Liver (tissue), 9 donors: Measurements from ENCODE around the gene GRIFIN. TPM values are rescaled to one million over a fixed set of nuclear protein-coding genes. Genes with fewer than 3 reads are reported as not detected.

Experiments
- DNase-seq: peaks from one replicate; pipeline ENCODE4 v3.0.0-alpha.2; 2017; ENCODE audit warnings: low spot score
- H3K27ac ChIP-seq, 2 donors: one replicate each; pipeline ENCODE4 v1.7.0; 2013; ENCODE audit warnings: inconsistent platforms in 2 of 2, low read length in 2 of 2, control low read depth in 1 of 2, low read depth in 1 of 2, mild to moderate bottlenecking in 1 of 2
- H3K27me3 ChIP-seq, 4 donors: one replicate each; pipeline versions ENCODE4 v1.6.1 to v1.7.0; 2013; ENCODE audit warnings: low read length in 3 of 4, inconsistent platforms in 1 of 4, mild to moderate bottlenecking in 1 of 4, moderate library complexity in 1 of 4; ENCODE audit not compliant: control insufficient read depth in 4 of 4, insufficient read depth in 4 of 4
- H3K36me3 ChIP-seq, 4 donors: one replicate each; pipeline versions ENCODE4 v1.6.1 to v1.7.0; 2013; ENCODE audit warnings: low read length in 3 of 4, mild to moderate bottlenecking in 3 of 4, low read depth in 1 of 4, moderate library complexity in 1 of 4; ENCODE audit not compliant: control insufficient read depth in 4 of 4, insufficient read depth in 3 of 4
- H3K4me1 ChIP-seq, 4 donors: one replicate each; pipeline versions ENCODE4 v1.6.1 to v1.7.0; 2013; ENCODE audit warnings: low read length in 3 of 4, mild to moderate bottlenecking in 3 of 4, moderate library complexity in 1 of 4; ENCODE audit not compliant: control insufficient read depth in 4 of 4, insufficient read depth in 4 of 4
- H3K4me3 ChIP-seq, 3 donors: one replicate each; pipeline versions ENCODE4 v1.6.1 to v1.7.0; 2013; ENCODE audit warnings: low read length in 3 of 3, control low read depth in 1 of 3, low read depth in 1 of 3, mild to moderate bottlenecking in 1 of 3
- H3K9ac ChIP-seq, 2 donors: one replicate each; pipeline ENCODE4 v1.7.0; 2013; ENCODE audit warnings: low read length in 2 of 2, mild to moderate bottlenecking in 2 of 2, moderate library complexity in 2 of 2, control low read depth in 1 of 2, low read depth in 1 of 2
- H3K9me3 ChIP-seq, 4 donors: one replicate each; pipeline versions ENCODE4 v1.6.1 to v1.7.0; 2013; ENCODE audit warnings: low read length in 3 of 4; ENCODE audit not compliant: control insufficient read depth in 4 of 4
- EGR1 ChIP-seq, 2 donors: IDR thresholded peaks; 2 replicates each; pipeline ENCODE4 v1.6.1; 2016 to 2018; ENCODE audit warnings: antibody characterized with exemption in 2 of 2, low read depth in 2 of 2
- FOXA1 ChIP-seq: IDR thresholded peaks from 2 replicates; pipeline ENCODE4 v1.6.1; 2016; ENCODE audit warnings: antibody characterized with exemption
- FOXA2 ChIP-seq: IDR thresholded peaks from 2 replicates; pipeline ENCODE4 v1.6.1; 2016; ENCODE audit warnings: antibody characterized with exemption
- GABPA ChIP-seq, 2 donors: IDR thresholded peaks in 1 of 2; conservative IDR thresholded peaks in 1 of 2; 2 replicates each; pipeline ENCODE4 v1.6.1; 2016; ENCODE audit warnings: antibody characterized with exemption in 2 of 2, mild to moderate bottlenecking in 1 of 2, moderate library complexity in 1 of 2
- HNF4A ChIP-seq, 2 donors: conservative IDR thresholded peaks; 2 replicates each; pipeline ENCODE4 v1.6.1; 2016; ENCODE audit warnings: antibody characterized with exemption in 2 of 2, mild to moderate bottlenecking in 2 of 2
- HNF4G ChIP-seq: IDR thresholded peaks from 2 replicates; pipeline ENCODE4 v1.6.1; 2016; ENCODE audit warnings: antibody characterized with exemption
- JUND ChIP-seq, 2 donors: IDR thresholded peaks; 2 replicates each; pipeline ENCODE4 v1.6.1; 2016; ENCODE audit warnings: antibody characterized with exemption in 2 of 2
- NR2F2 ChIP-seq: IDR thresholded peaks from 2 replicates; pipeline ENCODE4 v1.6.1; 2016; ENCODE audit warnings: antibody characterized with exemption
- RAD21 ChIP-seq, 2 donors: IDR thresholded peaks; 2 replicates each; pipeline ENCODE4 v1.6.1; 2016; ENCODE audit warnings: antibody characterized with exemption in 2 of 2, mild to moderate bottlenecking in 2 of 2
- RXRA ChIP-seq, 2 donors: IDR thresholded peaks; 2 replicates each; pipeline ENCODE4 v1.6.1; 2017 to 2018; ENCODE audit warnings: antibody characterized with exemption in 2 of 2, mild to moderate bottlenecking in 1 of 2
- SP1 ChIP-seq: IDR thresholded peaks from 2 replicates; pipeline ENCODE4 v1.6.1; 2018; ENCODE audit warnings: antibody characterized with exemption, mild to moderate bottlenecking
- TAF1 ChIP-seq: conservative IDR thresholded peaks from 2 replicates; pipeline ENCODE4 v1.6.1; 2016; ENCODE audit warnings: antibody characterized with exemption, mild to moderate bottlenecking
- YY1 ChIP-seq: IDR thresholded peaks from 2 replicates; pipeline ENCODE4 v1.6.1; 2016; ENCODE audit warnings: antibody characterized with exemption, mild to moderate bottlenecking
- WGBS: extraction: QIAGEN DNeasy Blood & Tissue Kit; methylation state at CpG from one replicate; pipeline ENCODE4 v1.1.7; 2013; 5-methylcytosine and 5-hydroxymethylcytosine counted together
- polyA plus RNA-seq, 2 donors: library from polyadenylated mRNA; stranded (reverse) in 1 of 2; unstranded in 1 of 2; fragments of 200-250 nt in 1 of 2; fragments of >200 nt in 1 of 2; fragmentation: Nextera tagmentation in 1 of 2; extraction: Ambion mirVana in 1 of 2; gene quantifications; one replicate each; pipeline versions ENCODE4 v1.2.1 to v1.2.3, GENCODE V29; 2013 to 2015
- total RNA-seq, 2 donors: library from RNA; depleted of rRNA; stranded (reverse); fragments of >200 nt; gene quantifications; one replicate each; pipeline ENCODE4 v1.2.3, GENCODE V29; 2014
- TF ChIP-seq, protein P1 (sequence below): IDR thresholded peaks from 2 replicates; pipeline ENCODE4 v1.6.1; 2016; ENCODE audit warnings: antibody characterized with exemption
- TF ChIP-seq, protein P2 (sequence below): IDR thresholded peaks from 2 replicates; pipeline ENCODE4 v1.6.1; 2016; ENCODE audit warnings: antibody characterized with exemption, mild to moderate bottlenecking
- TF ChIP-seq, protein P3 (sequence below): IDR thresholded peaks from 2 replicates; pipeline ENCODE4 v1.6.1; 2016; ENCODE audit warnings: antibody characterized with exemption
- TF ChIP-seq, protein P4 (sequence below): IDR thresholded peaks from 2 replicates; pipeline ENCODE4 v1.6.1; 2016; ENCODE audit warnings: antibody characterized with exemption
- TF ChIP-seq, protein P5 (sequence below): fragments of 150-350 bp; IDR thresholded peaks from 2 replicates; pipeline ENCODE4 v1.5.1; 2017; ENCODE audit warnings: improper control_type of control experiment, low read depth, low read length; ENCODE audit not compliant: missing input control
- donor health status: healthy.
- donor health status: healthy.
- donor health status: healthy.
- donor health status: healthy.
- donor health status: healthy.

The GRIFIN gene
- total and polyA plus RNA-seq, 4 donors = not detected

DNA sequence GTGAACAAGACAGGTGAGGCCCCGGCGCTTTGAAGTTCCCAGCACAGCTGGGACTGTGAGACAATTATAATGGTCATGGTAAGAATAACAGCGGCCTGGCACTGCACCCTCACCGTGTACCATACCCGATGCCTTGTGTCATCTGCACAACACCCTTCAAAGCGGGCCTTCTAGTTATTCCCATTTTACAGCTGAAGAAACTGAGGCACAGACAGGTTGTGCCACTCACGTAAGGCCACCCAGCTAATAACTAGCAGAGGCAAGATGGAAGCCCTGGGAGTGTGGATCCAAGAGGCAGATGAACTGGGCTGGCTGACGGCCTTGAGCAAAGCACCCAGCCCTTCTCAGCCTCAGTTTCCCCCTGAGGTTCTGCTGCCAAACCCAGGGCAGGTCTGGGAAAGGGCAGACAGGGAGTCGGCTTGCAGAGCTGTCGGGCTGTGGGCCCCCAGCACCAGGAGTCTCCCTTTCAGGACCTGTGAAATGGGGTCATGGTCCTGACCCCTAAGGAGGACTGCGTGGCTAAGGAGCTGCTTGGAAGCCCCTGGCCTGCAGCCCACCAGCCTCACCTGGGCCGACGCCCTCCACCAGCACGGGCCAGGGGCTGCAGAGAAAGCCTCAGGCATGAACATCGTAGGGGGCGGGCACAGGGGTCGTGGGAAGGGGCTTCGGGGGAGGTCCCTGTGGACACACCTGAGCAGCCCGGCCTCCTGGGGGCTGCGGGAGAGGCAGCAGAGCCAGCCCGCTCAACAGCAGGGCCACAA, 28.1 kb upstream of the GRIFIN start:
- Histone ChIP-seq H3K27ac (no peak overlapping the region), H3K9me3 (no peaks in the 10 kb centered on the region), H3K4me1 (peaks cover 0 to 8% (median 0%) of the 10 kb centered on the region in 4 donors), H3K27me3 (no peaks in the 10 kb centered on the region), H3K4me3 (no peak overlapping the region), H3K9ac (no peak overlapping the region), H3K36me3 (no peaks in the 10 kb centered on the region)
- TF ChIP-seq, protein P1, sequence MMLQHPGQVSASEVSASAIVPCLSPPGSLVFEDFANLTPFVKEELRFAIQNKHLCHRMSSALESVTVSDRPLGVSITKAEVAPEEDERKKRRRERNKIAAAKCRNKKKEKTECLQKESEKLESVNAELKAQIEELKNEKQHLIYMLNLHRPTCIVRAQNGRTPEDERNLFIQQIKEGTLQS = no peak
- no peak for TF ChIP-seq FOXA1
- TF ChIP-seq, protein P2, sequence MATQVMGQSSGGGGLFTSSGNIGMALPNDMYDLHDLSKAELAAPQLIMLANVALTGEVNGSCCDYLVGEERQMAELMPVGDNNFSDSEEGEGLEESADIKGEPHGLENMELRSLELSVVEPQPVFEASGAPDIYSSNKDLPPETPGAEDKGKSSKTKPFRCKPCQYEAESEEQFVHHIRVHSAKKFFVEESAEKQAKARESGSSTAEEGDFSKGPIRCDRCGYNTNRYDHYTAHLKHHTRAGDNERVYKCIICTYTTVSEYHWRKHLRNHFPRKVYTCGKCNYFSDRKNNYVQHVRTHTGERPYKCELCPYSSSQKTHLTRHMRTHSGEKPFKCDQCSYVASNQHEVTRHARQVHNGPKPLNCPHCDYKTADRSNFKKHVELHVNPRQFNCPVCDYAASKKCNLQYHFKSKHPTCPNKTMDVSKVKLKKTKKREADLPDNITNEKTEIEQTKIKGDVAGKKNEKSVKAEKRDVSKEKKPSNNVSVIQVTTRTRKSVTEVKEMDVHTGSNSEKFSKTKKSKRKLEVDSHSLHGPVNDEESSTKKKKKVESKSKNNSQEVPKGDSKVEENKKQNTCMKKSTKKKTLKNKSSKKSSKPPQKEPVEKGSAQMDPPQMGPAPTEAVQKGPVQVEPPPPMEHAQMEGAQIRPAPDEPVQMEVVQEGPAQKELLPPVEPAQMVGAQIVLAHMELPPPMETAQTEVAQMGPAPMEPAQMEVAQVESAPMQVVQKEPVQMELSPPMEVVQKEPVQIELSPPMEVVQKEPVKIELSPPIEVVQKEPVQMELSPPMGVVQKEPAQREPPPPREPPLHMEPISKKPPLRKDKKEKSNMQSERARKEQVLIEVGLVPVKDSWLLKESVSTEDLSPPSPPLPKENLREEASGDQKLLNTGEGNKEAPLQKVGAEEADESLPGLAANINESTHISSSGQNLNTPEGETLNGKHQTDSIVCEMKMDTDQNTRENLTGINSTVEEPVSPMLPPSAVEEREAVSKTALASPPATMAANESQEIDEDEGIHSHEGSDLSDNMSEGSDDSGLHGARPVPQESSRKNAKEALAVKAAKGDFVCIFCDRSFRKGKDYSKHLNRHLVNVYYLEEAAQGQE = no peak
- TF ChIP-seq HNF4G = no peak
- no peak for TF ChIP-seq NR2F2
- no peak for TF ChIP-seq GABPA (IDR thresholded peaks at IDR 0.05 in 1 of 2, conservative IDR thresholded peaks at IDR 0.05 in 1 of 2)
- TF ChIP-seq EGR1 (IDR thresholded peaks at IDR 0.05; ENCODE audit: low read depth in 2 of 2) = no peak
- TF ChIP-seq RXRA (IDR thresholded peaks at IDR 0.05) = no peak
- TF ChIP-seq JUND (IDR thresholded peaks at IDR 0.05) = no peak
- TF ChIP-seq FOXA2 = no peak
- TF ChIP-seq HNF4A (conservative IDR thresholded peaks at IDR 0.05) = no peak
- no peak for TF ChIP-seq TAF1
- TF ChIP-seq, protein P3, sequence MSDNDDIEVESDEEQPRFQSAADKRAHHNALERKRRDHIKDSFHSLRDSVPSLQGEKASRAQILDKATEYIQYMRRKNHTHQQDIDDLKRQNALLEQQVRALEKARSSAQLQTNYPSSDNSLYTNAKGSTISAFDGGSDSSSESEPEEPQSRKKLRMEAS = no peak
- TF ChIP-seq, protein P4, sequence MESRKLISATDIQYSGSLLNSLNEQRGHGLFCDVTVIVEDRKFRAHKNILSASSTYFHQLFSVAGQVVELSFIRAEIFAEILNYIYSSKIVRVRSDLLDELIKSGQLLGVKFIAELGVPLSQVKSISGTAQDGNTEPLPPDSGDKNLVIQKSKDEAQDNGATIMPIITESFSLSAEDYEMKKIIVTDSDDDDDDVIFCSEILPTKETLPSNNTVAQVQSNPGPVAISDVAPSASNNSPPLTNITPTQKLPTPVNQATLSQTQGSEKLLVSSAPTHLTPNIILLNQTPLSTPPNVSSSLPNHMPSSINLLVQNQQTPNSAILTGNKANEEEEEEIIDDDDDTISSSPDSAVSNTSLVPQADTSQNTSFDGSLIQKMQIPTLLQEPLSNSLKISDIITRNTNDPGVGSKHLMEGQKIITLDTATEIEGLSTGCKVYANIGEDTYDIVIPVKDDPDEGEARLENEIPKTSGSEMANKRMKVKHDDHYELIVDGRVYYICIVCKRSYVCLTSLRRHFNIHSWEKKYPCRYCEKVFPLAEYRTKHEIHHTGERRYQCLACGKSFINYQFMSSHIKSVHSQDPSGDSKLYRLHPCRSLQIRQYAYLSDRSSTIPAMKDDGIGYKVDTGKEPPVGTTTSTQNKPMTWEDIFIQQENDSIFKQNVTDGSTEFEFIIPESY = no peak
- no peak for TF ChIP-seq YY1
- TF ChIP-seq SP1 = no peak
- TF ChIP-seq RAD21 (IDR thresholded peaks at IDR 0.05) = no peak
- TF ChIP-seq, protein P5, sequence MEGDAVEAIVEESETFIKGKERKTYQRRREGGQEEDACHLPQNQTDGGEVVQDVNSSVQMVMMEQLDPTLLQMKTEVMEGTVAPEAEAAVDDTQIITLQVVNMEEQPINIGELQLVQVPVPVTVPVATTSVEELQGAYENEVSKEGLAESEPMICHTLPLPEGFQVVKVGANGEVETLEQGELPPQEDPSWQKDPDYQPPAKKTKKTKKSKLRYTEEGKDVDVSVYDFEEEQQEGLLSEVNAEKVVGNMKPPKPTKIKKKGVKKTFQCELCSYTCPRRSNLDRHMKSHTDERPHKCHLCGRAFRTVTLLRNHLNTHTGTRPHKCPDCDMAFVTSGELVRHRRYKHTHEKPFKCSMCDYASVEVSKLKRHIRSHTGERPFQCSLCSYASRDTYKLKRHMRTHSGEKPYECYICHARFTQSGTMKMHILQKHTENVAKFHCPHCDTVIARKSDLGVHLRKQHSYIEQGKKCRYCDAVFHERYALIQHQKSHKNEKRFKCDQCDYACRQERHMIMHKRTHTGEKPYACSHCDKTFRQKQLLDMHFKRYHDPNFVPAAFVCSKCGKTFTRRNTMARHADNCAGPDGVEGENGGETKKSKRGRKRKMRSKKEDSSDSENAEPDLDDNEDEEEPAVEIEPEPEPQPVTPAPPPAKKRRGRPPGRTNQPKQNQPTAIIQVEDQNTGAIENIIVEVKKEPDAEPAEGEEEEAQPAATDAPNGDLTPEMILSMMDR = no peak
- WGBS = 84% methylated on average over 21 of the region's 21 CpGs
- no peak for DNase-seq
